ENCODE results near the gene ETNPPL. TPM values are rescaled to one million over a fixed set of nuclear protein-coding genes. Genes with fewer than 3 reads are reported as not detected.

Gene ETNPPL
- total RNA-seq, 1 donor: not detected

GRCh38 chr4:108795733-108796132 is 32.9 kb upstream of the ETNPPL start:
- no peak overlapping the region for H3K4me3 ChIP-seq (ENCODE audit: low read depth, low read length)
- TF ChIP-seq CTCF (IDR thresholded peaks at IDR 0.05; ENCODE audit: insufficient read depth, low read depth, low read length): no peak
- no peak for DNase-seq (ENCODE audit: low read depth)

DNA sequence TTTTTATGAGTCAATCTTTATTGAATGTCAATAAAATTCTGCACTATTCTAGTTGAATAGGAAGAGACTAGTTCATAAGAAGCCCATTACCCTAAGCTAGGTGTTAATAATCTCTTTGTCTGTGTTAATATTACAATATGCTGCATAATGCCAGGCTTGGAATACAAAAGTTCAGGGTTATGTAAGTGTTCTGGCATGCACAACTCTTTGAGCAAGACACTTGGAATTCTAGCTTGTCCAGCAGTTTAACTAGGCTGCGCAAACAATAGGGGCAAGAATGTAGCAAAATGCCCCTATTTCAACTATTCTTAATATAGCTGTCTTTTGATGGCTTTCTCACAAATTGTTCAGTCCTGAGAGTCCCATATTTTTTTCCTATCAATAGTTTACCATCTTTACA is 31.3 kb upstream of the ETNPPL start:
- no peak for DNase-seq (ENCODE audit: low read depth)
- H3K4me3 ChIP-seq (ENCODE audit: low read depth, low read length): no peak overlapping the region
- no peak for TF ChIP-seq CTCF (IDR thresholded peaks at IDR 0.05; ENCODE audit: insufficient read depth, low read depth, low read length)

DNA sequence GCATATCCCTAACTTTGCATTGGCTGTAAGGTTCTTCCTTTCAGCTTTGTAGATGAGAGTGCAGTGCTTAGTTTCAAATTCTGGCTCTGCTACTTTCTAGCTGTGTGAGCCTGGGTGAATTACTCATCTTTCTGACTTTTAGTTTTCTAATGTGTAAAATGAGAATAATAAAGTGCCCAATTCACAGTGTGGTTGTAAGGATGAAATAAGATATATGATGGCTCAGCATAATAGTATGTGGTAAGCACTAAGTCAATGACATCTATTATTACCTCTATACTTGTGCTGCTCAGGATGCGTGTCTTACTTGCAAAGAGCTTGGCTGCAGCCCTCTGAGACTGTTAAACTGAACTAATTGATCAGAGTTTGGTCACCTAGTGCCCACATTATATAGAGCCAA is 30.6 kb upstream of the ETNPPL start:
- no peak for DNase-seq (ENCODE audit: low read depth)
- no peak overlapping the region for H3K4me3 ChIP-seq (ENCODE audit: low read depth, low read length)
- no peak for TF ChIP-seq CTCF (IDR thresholded peaks at IDR 0.05; ENCODE audit: insufficient read depth, low read depth, low read length)

DNA sequence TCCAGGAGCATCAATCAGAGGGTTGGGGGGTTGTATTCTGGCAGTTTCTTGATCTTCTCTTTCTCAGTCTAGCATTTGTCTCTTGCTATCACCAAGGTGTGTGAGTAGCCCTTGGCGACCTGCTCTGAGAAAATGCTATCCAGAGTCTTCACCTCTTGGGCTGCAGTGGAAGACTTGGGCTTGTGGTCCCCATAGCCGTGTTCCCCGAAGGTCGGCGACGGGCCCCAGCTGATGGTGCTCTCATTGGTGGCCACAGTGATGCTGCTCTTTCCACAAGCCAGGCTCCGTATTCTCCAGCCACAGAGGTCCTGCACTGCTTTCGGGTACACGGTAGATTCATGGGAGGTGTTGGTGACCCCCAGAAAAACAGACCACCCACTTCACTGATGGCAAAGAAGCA is 25.9 kb upstream of the ETNPPL start:
- no peak for TF ChIP-seq CTCF (IDR thresholded peaks at IDR 0.05; ENCODE audit: insufficient read depth, low read depth, low read length)
- no peak overlapping the region for H3K4me3 ChIP-seq (ENCODE audit: low read depth, low read length)
- DNase-seq (ENCODE audit: low read depth): no peak

DNA sequence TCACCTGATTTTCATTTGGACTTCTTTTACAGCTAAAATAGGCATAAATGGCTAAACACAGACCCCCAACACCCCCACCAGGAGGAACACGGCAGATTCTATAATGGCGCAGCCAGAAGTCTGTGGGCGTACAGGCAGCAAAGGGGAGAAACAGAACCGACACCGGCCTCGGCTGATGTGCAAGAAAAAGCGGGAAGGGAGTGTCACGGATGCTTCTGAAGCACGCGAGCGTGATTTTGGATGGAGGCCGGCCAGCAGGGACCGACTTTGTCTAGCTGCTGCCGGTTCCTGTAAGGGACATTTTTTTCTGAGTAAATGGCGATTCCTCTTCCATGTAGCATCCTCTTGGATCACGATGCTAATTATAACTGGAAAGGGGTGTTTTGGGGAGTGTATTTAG is 24.9 kb upstream of the ETNPPL start:
- no peak overlapping the region for H3K4me3 ChIP-seq (ENCODE audit: low read depth, low read length)
- no peak for DNase-seq (ENCODE audit: low read depth)
- TF ChIP-seq CTCF (IDR thresholded peaks at IDR 0.05; ENCODE audit: insufficient read depth, low read depth, low read length): no peak

DNA sequence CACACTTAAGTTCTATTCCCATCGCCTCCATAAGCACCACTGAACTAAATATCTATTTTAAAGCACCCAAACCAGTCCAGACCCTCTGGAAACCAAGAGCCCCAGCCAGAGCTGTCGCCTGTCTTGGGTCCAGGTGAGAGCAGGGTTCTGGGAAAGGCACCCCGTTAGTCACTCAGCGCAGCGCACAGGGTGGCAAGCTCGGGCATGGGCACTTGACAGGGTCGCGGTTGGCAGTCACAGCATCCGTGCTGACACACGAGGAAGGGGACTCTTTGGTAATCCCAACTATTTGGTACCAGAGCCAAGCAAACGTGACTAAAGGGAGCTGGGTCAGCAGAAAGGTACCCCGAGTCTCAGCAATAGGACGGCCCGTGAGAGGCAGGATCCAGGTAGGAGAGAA is 24.3 kb upstream of the ETNPPL start:
- TF ChIP-seq CTCF (IDR thresholded peaks at IDR 0.05; ENCODE audit: insufficient read depth, low read depth, low read length): no peak
- DNase-seq (ENCODE audit: low read depth): no peak
- no peak overlapping the region for H3K4me3 ChIP-seq (ENCODE audit: low read depth, low read length)

- no peak overlapping the region for H3K4me3 ChIP-seq (ENCODE audit: low read depth, low read length)
- no peak for DNase-seq (ENCODE audit: low read depth)
- TF ChIP-seq CTCF (IDR thresholded peaks at IDR 0.05; ENCODE audit: insufficient read depth, low read depth, low read length): no peak
These were observed 23.5 kb upstream of the ETNPPL start for GRCh38 chr4:108786351-108786750.
